H9 (cell line): Measurements from ENCODE around the gene FOXG1. TPM values are rescaled to one million over a fixed set of nuclear protein-coding genes. Genes with fewer than 3 reads are reported as not detected.

Source experiments
- DNase-seq: peaks from one replicate; pipeline ENCODE4 v3.0.0-alpha.2; 2017
- H2AFZ ChIP-seq: one replicate; pipeline ENCODE4 v1.6.1; 2013; ENCODE audit warnings: mild to moderate bottlenecking, low read length, control low read depth, moderate library complexity
- H2AK5ac ChIP-seq: 2 replicates; pipeline ENCODE4 v1.6.1; 2013; ENCODE audit warnings: low read length, control low read depth, mixed read lengths; ENCODE audit not compliant: insufficient read length
- H2BK120ac ChIP-seq: one replicate; pipeline ENCODE4 v1.6.1; 2013; ENCODE audit warnings: low read depth, mild to moderate bottlenecking, low read length, control low read depth, inconsistent platforms; ENCODE audit not compliant: poor library complexity, severe bottlenecking
- H2BK12ac ChIP-seq: 2 replicates; pipeline ENCODE4 v1.6.1; 2013; ENCODE audit warnings: low read length, control low read depth, mixed read lengths, low read depth; ENCODE audit not compliant: insufficient read length
- H2BK15ac ChIP-seq: 2 replicates; pipeline ENCODE4 v1.6.1; 2013; ENCODE audit warnings: low read depth, low read length, control low read depth
- H2BK20ac ChIP-seq: one replicate; pipeline ENCODE4 v1.6.1; 2013; ENCODE audit warnings: low read depth, mild to moderate bottlenecking, low read length, control low read depth, inconsistent platforms; ENCODE audit not compliant: poor library complexity, severe bottlenecking
- H2BK5ac ChIP-seq: 2 replicates; pipeline ENCODE4 v1.6.1; 2013; ENCODE audit warnings: low read length, control low read depth, mixed read lengths; ENCODE audit not compliant: insufficient read length
- H3K14ac ChIP-seq: 2 replicates; pipeline ENCODE4 v1.6.1; 2013; ENCODE audit warnings: low read length, control low read depth; ENCODE audit not compliant: insufficient read depth
- H3K18ac ChIP-seq: 2 replicates; pipeline ENCODE4 v1.6.1; 2013; ENCODE audit warnings: low read depth, mild to moderate bottlenecking, mixed read lengths, low read length, control low read depth; ENCODE audit not compliant: insufficient read length
- H3K23ac ChIP-seq: 2 replicates; pipeline ENCODE4 v1.6.1; 2013; ENCODE audit warnings: low read length, control low read depth, mixed read lengths, low read depth; ENCODE audit not compliant: insufficient read length
- H3K23me2 ChIP-seq: 2 replicates; pipeline ENCODE4 v1.6.1; 2013; ENCODE audit warnings: low read depth, mild to moderate bottlenecking, mixed read lengths, low read length, control low read depth; ENCODE audit not compliant: insufficient read length, poor library complexity, severe bottlenecking
- H3K27ac ChIP-seq: 2 replicates; pipeline ENCODE4 v1.5.1; 2013; ENCODE audit warnings: low read length, control low read depth, mixed read lengths, low read depth; ENCODE audit not compliant: insufficient read length
- H3K27me3 ChIP-seq: 2 replicates; pipeline ENCODE4 v1.6.1; 2013; ENCODE audit warnings: low read length, control low read depth, inconsistent platforms; ENCODE audit not compliant: insufficient read depth
- H3K4ac ChIP-seq: 2 replicates; pipeline ENCODE4 v1.6.1; 2013; ENCODE audit warnings: low read depth, mild to moderate bottlenecking, control low read depth, inconsistent platforms, low read length, moderate library complexity
- H3K4me1 ChIP-seq: 2 replicates; pipeline ENCODE4 v1.6.1; 2013; ENCODE audit warnings: low read length, control low read depth, inconsistent platforms; ENCODE audit not compliant: insufficient read depth
- H3K4me2 ChIP-seq: 2 replicates; pipeline ENCODE4 v1.6.1; 2013; ENCODE audit warnings: low read length, control low read depth, mixed read lengths; ENCODE audit not compliant: insufficient read length, insufficient read depth
- H3K56ac ChIP-seq: 2 replicates; pipeline ENCODE4 v1.6.1; 2013; ENCODE audit warnings: low read depth, mild to moderate bottlenecking, mixed read lengths, low read length, control low read depth; ENCODE audit not compliant: insufficient read length
- H3K79me1 ChIP-seq: 2 replicates; pipeline ENCODE4 v1.6.1; 2013; ENCODE audit warnings: low read depth, mild to moderate bottlenecking, moderate library complexity, low read length, control low read depth, inconsistent platforms; ENCODE audit not compliant: insufficient read depth, poor library complexity, severe bottlenecking
- H3K79me2 ChIP-seq: 2 replicates; pipeline ENCODE4 v1.6.1; 2013; ENCODE audit warnings: low read length, control low read depth, inconsistent platforms; ENCODE audit not compliant: insufficient read depth
- H3K9ac ChIP-seq: 2 replicates; pipeline ENCODE4 v1.6.1; 2013; ENCODE audit warnings: low read length, control low read depth, mixed read lengths; ENCODE audit not compliant: insufficient read length; ENCODE audit errors: extremely low read depth
- H3K9me3 ChIP-seq: one replicate; pipeline ENCODE4 v1.6.1; 2013; ENCODE audit warnings: low read depth, low read length, inconsistent platforms; ENCODE audit not compliant: control insufficient read depth
- H3T11ph ChIP-seq: one replicate; pipeline ENCODE4 v1.6.1; 2013; ENCODE audit warnings: mild to moderate bottlenecking, low read length, control low read depth, inconsistent platforms
- H4K20me1 ChIP-seq: one replicate; pipeline ENCODE4 v1.6.1; 2013; ENCODE audit not compliant: control insufficient read depth, insufficient read length, insufficient read depth
- H4K5ac ChIP-seq: 2 replicates; pipeline ENCODE4 v1.6.1; 2013; ENCODE audit warnings: low read depth, mild to moderate bottlenecking, mixed read lengths, low read length, control low read depth; ENCODE audit not compliant: insufficient read length
- H4K8ac ChIP-seq: replicated peaks from 2 replicates; pipeline ENCODE4 v1.6.1; 2013; ENCODE audit warnings: low read length, control low read depth, mixed read lengths, low read depth; ENCODE audit not compliant: insufficient read length
- H4K91ac ChIP-seq: 2 replicates; pipeline ENCODE4 v1.6.1; 2013; ENCODE audit warnings: low read depth, mild to moderate bottlenecking, moderate library complexity, mixed read lengths, low read length, control low read depth; ENCODE audit not compliant: insufficient read length
- H3K27ac Mint-ChIP-seq, 3 experiments: 2 replicates in 2 of 3; 3 replicates in 1 of 3; pipeline ENCODE4 v1.8.0; 2020 to 2021; ENCODE audit warnings: mixed read lengths in 3 of 3, mild to moderate bottlenecking in 1 of 3, moderate library complexity in 1 of 3
- H3K27me3 Mint-ChIP-seq: 2 replicates; pipeline ENCODE4 v1.8.0; 2021; ENCODE audit warnings: low read depth, mild to moderate bottlenecking, moderate library complexity, mixed read lengths
- H3K36me3 Mint-ChIP-seq, 3 experiments: 2 replicates in 2 of 3; 3 replicates in 1 of 3; pipeline ENCODE4 v1.8.0; 2020 to 2021; ENCODE audit warnings: low read depth in 3 of 3, mixed read lengths in 3 of 3; ENCODE audit not compliant: insufficient read depth in 1 of 3
- H3K4me1 Mint-ChIP-seq, 2 experiments: 2 replicates each; pipeline ENCODE4 v1.8.0; 2020; ENCODE audit warnings: mixed read lengths in 2 of 2
- H3K4me3 Mint-ChIP-seq, 2 experiments: 2 replicates in 1 of 2; 3 replicates in 1 of 2; pipeline ENCODE4 v1.8.0; 2020 to 2021; ENCODE audit warnings: mild to moderate bottlenecking in 2 of 2, mixed read lengths in 2 of 2, moderate library complexity in 1 of 2
- H3K9me3 Mint-ChIP-seq, 2 experiments: 2 replicates in 1 of 2; 3 replicates in 1 of 2; pipeline ENCODE4 v1.8.0; 2020; ENCODE audit warnings: mild to moderate bottlenecking in 2 of 2, mixed read lengths in 2 of 2, moderate library complexity in 1 of 2
- CTCF ChIP-seq: fragments of 200-600 bp; sonication (generic); conservative IDR thresholded peaks from 3 replicates; pipeline ENCODE4 v1.8.0; 2021; ENCODE audit warnings: antibody characterized with exemption, mild to moderate bottlenecking
- WGBS: extraction: QIAGEN DNeasy Blood & Tissue Kit; methylation state at CpG from one replicate; pipeline ENCODE4 v1.1.7; 2013; ENCODE audit warnings: missing lambda C conversion rate, low lambda C conversion rate, mixed read lengths; ENCODE audit not compliant: insufficient read length; ENCODE audit errors: extremely low coverage; 5-methylcytosine and 5-hydroxymethylcytosine counted together
- total RNA-seq: library from RNA; stranded (reverse); gene quantifications from 2 replicates; pipeline ENCODE4 v1.2.1, GENCODE V29; 2021

FOXG1 gene
- total RNA-seq, 1 experiment from 2014 or later = 0.11 TPM

- Histone ChIP-seq H3K9ac (no peak overlapping the region), H4K8ac (no peak overlapping the region), H2BK12ac (no peak overlapping the region), H3K56ac (no peak overlapping the region), H3T11ph (no peak overlapping the region), H3K79me2 (no peaks in the 10 kb centered on the region), H2BK5ac (no peak overlapping the region), H4K91ac (no peak overlapping the region), H2AFZ (no peak overlapping the region), H4K20me1 (no peaks in the 10 kb centered on the region), H3K14ac (no peak overlapping the region), H3K4me2 (no peak overlapping the region), H2BK15ac (no peak overlapping the region), H3K4ac (no peak overlapping the region), H3K79me1 (no peaks in the 10 kb centered on the region), H4K5ac (no peak overlapping the region), H2AK5ac (no peak overlapping the region), H2BK20ac (no peak overlapping the region), H2BK120ac (no peak overlapping the region), H3K18ac (no peak overlapping the region), H3K27me3 (peaks cover 72% of the 10 kb centered on the region), H3K9me3 (no peaks in the 10 kb centered on the region), H3K23me2 (peaks cover 7% of the 10 kb centered on the region), H3K23ac (no peak overlapping the region), H3K4me1 (peaks cover 5% of the 10 kb centered on the region; the same call in 1 of the 2 replicates), H3K27ac (no peak overlapping the region)
- no peak for DNase-seq
- H3K4me1 Mint-ChIP-seq = peaks cover 11 to 43% of the 10 kb centered on the region in 2 experiments
- H3K36me3 Mint-ChIP-seq = no peaks in the 10 kb centered on the region; a peak in 1 of 7 replicates
- WGBS = no CpG with 5 or more reads among the region's 3 CpGs
- H3K9me3 Mint-ChIP-seq = peaks cover 0 to 4% of the 10 kb centered on the region in 2 experiments; a peak in 2 of 5 replicates
- no peak for TF ChIP-seq CTCF
- peaks cover 99% of the 10 kb centered on the region for H3K27me3 Mint-ChIP-seq
- no peak overlapping the region; a peak in 1 of 5 replicates for H3K4me3 Mint-ChIP-seq
- H3K27ac Mint-ChIP-seq = no peak overlapping the region
Observed at GRCh38 chr14:28772613-28773012, 6.0 kb downstream of the FOXG1 start.
